Smooth muscle cell (in vitro differentiated cells): ENCODE results near the gene INTS12. TPM values are rescaled to one million over a fixed set of nuclear protein-coding genes. Genes with fewer than 3 reads are reported as not detected.

Source experiments
- DNase-seq: peaks from one replicate; lab custom pipeline; 2025; ENCODE audit not compliant: unreplicated experiment; lab: John Stamatoyannopoulos, UW
- H2AFZ ChIP-seq: fragments of 200-600 bp; sonication (generic); 2 replicates; pipeline ENCODE4 v1.6.0; 2016; ENCODE audit warnings: antibody characterized with exemption, low read depth, mild to moderate bottlenecking
- H3F3A ChIP-seq: fragments of 200-600 bp; sonication (generic); 2 replicates; pipeline ENCODE4 v1.6.0; 2017; ENCODE audit warnings: antibody characterized with exemption, low read depth
- H3K27ac ChIP-seq: fragments of 200-600 bp; sonication (generic); 2 replicates; pipeline ENCODE4 v1.5.1; 2016; ENCODE audit warnings: low read depth, mild to moderate bottlenecking
- H3K27me3 ChIP-seq: fragments of 200-600 bp; sonication (generic); 2 replicates; pipeline ENCODE4 v1.6.1; 2016; ENCODE audit warnings: low read depth, mild to moderate bottlenecking
- H3K36me3 ChIP-seq: fragments of 200-600 bp; sonication (generic); 2 replicates; pipeline ENCODE4 v1.5.1; 2016; ENCODE audit warnings: low read depth
- H3K4me1 ChIP-seq: fragments of 200-600 bp; sonication (generic); 2 replicates; pipeline ENCODE4 v1.5.1; 2016; ENCODE audit warnings: low read depth
- H3K4me2 ChIP-seq: fragments of 200-600 bp; sonication (generic); 2 replicates; pipeline ENCODE4 v1.6.0; 2016; ENCODE audit warnings: mild to moderate bottlenecking
- H3K4me3 ChIP-seq: fragments of 200-600 bp; sonication (generic); 2 replicates; pipeline ENCODE4 v1.5.1; 2016; ENCODE audit warnings: mild to moderate bottlenecking
- H3K79me2 ChIP-seq: fragments of 200-600 bp; sonication (generic); 2 replicates; pipeline ENCODE4 v1.6.0; 2016; ENCODE audit warnings: low read depth, mild to moderate bottlenecking
- H3K9ac ChIP-seq: fragments of 200-600 bp; sonication (generic); 2 replicates; pipeline ENCODE4 v1.6.0; 2016; ENCODE audit warnings: low read depth
- H3K9me3 ChIP-seq: fragments of 200-600 bp; sonication (generic); replicated peaks from 2 replicates; pipeline ENCODE4 v1.5.1; 2016; ENCODE audit warnings: low read depth
- H4K20me1 ChIP-seq: fragments of 200-600 bp; sonication (generic); 2 replicates; pipeline ENCODE4 v1.6.0; 2016; ENCODE audit warnings: low read depth
- WGBS: methylation state at CpG from one replicate; pipeline ENCODE4 v1.1.7; 2016; ENCODE audit warnings: low lambda C conversion rate; 5-methylcytosine and 5-hydroxymethylcytosine counted together
- polyA plus RNA-seq: library from polyadenylated mRNA; unstranded; fragments of >200 nt; fragmentation: Nextera tagmentation; extraction: Ambion mirVana; gene quantifications from 2 replicates; pipeline ENCODE4 v1.2.1, GENCODE V29; 2016
- total RNA-seq: library from RNA; depleted of rRNA; stranded (reverse); fragments of >200 nt; gene quantifications from 2 replicates; pipeline ENCODE4 v1.2.3, GENCODE V29; 2014
- TF ChIP-seq, protein P1 (sequence below): fragments of 200-600 bp; sonication (generic); IDR thresholded peaks from 2 replicates; pipeline ENCODE4 v1.5.1; 2017; ENCODE audit warnings: borderline replicate concordance, mild to moderate bottlenecking, antibody characterized with exemption; ENCODE audit not compliant: insufficient read depth, poor library complexity, severe bottlenecking

Gene INTS12
- total and polyA plus RNA-seq, 2 experiments from 2014 or later, result 23.6 to 29.6 TPM

DNA sequence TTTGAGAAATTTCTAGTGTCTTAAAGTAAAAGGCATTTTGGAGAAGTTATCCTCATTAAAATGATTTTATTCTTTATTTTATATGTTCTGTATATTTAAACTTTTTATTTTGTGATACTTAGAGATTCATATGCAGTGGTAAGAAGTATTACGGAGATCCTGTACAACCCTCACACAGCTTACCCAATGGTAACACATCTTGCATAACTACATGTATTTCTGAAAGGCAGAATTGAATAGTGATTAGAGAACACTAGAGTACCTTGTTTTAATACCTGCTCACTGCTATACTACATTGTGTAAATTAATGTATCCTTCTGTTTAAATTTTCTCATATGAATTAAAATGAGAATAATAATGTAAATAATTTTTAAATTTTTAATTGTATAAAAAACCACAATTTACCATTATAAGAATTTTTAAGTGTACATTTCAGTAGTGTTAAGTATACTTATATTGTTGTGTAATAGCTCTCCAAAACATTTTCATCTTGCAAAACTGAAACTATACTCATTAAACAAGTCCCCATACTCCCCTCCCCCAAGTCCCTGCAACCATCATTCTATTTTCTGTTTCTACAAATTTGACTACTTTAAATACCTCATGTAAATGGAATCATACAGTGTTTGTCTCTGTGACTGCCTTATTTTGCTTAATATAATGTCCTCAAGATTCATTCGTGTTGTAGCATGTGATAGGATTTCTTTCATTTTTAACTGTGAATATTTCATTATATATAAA is 45.4 kb downstream of the INTS12 start:
- Histone ChIP-seq H3K4me3 (no peak overlapping the region), H3K79me2 (no peaks in the 10 kb centered on the region), H4K20me1 (no peaks in the 10 kb centered on the region), H3K27me3 (peaks cover 5% of the 10 kb centered on the region), H3K4me1 (no peaks in the 10 kb centered on the region), H3K4me2 (no peak overlapping the region), H3F3A (no peaks in the 10 kb centered on the region), H3K27ac (no peak overlapping the region), H3K9ac (no peak overlapping the region), H3K9me3 (no peaks in the 10 kb centered on the region), H3K36me3 (no peaks in the 10 kb centered on the region), H2AFZ (no peak overlapping the region)
- 99% methylated on average over 2 of the region's 2 CpGs for WGBS
- TF ChIP-seq, protein P1, sequence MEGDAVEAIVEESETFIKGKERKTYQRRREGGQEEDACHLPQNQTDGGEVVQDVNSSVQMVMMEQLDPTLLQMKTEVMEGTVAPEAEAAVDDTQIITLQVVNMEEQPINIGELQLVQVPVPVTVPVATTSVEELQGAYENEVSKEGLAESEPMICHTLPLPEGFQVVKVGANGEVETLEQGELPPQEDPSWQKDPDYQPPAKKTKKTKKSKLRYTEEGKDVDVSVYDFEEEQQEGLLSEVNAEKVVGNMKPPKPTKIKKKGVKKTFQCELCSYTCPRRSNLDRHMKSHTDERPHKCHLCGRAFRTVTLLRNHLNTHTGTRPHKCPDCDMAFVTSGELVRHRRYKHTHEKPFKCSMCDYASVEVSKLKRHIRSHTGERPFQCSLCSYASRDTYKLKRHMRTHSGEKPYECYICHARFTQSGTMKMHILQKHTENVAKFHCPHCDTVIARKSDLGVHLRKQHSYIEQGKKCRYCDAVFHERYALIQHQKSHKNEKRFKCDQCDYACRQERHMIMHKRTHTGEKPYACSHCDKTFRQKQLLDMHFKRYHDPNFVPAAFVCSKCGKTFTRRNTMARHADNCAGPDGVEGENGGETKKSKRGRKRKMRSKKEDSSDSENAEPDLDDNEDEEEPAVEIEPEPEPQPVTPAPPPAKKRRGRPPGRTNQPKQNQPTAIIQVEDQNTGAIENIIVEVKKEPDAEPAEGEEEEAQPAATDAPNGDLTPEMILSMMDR, result no peak
- no peak for DNase-seq

DNA sequence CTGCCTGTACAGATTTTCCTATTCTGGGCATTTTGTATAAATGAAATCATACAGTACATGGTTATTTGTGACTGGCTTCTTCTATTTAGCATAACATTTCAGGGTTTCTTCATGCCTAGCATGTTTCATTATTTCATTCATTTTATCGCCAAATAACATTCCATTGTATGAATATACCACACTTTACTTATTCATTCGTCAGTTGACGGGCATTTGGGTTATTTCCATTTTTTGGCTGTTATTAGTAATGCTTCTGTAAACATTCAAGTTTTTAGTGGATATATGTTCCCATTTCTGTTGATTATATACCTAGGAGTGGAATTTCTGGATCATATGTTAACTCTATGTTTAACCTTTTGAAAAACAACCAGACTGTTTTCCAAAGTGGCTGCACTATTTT is 47.5 kb downstream of the INTS12 start:
- H3K9me3 ChIP-seq, result no peaks in the 10 kb centered on the region
- TF ChIP-seq, protein P1, result no peak
- WGBS, result 96% methylated on average over 3 of the region's 3 CpGs

DNA sequence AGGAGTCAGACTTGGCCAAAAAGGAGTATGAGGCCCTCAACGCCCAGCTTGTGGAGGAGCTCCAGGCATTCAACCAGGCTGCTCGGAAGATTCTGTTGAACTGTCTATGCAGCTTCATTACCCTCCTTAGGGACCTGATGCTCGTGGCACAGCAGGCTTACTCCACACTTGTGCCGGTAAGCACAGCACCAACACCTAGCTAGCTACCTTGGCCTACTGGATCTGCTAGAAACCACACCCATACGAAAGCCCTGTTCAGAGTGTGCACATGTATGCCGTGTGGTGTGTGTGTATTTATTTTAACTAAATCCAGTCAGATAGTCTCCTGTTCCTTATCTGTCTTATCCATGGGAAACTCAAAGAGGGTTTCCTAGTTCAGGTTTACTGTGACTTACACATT is 49.3 kb downstream of the INTS12 start:
- peaks cover 25% of the 10 kb centered on the region for H3K27me3 ChIP-seq
- H3K9ac ChIP-seq, result no peak overlapping the region
- no peak overlapping the region for H3K27ac ChIP-seq
- no peak for DNase-seq
- H4K20me1 ChIP-seq, result no peaks in the 10 kb centered on the region
- H2AFZ ChIP-seq, result no peak overlapping the region
- H3K36me3 ChIP-seq, result no peaks in the 10 kb centered on the region
- 89% methylated on average over 6 of the region's 6 CpGs for WGBS
- H3K4me3 ChIP-seq, result no peak overlapping the region
- H3K79me2 ChIP-seq, result no peaks in the 10 kb centered on the region
- H3F3A ChIP-seq, result no peaks in the 10 kb centered on the region
- H3K4me1 ChIP-seq, result no peaks in the 10 kb centered on the region
- TF ChIP-seq, protein P1, result no peak
- H3K9me3 ChIP-seq, result no peaks in the 10 kb centered on the region
- H3K4me2 ChIP-seq, result no peak overlapping the region

More for the DNA sequence above, 47.5 kb downstream of the INTS12 start:
- Histone ChIP-seq H3K4me2 (no peak overlapping the region), H3K36me3 (no peaks in the 10 kb centered on the region), H3K9ac (no peak overlapping the region), H3K79me2 (no peaks in the 10 kb centered on the region), H2AFZ (no peak overlapping the region), H3K4me1 (no peaks in the 10 kb centered on the region), H3K27ac (no peak overlapping the region), H4K20me1 (no peaks in the 10 kb centered on the region), H3F3A (no peaks in the 10 kb centered on the region), H3K4me3 (no peak overlapping the region), H3K27me3 (peaks cover 6% of the 10 kb centered on the region)
- no peak for DNase-seq

DNA sequence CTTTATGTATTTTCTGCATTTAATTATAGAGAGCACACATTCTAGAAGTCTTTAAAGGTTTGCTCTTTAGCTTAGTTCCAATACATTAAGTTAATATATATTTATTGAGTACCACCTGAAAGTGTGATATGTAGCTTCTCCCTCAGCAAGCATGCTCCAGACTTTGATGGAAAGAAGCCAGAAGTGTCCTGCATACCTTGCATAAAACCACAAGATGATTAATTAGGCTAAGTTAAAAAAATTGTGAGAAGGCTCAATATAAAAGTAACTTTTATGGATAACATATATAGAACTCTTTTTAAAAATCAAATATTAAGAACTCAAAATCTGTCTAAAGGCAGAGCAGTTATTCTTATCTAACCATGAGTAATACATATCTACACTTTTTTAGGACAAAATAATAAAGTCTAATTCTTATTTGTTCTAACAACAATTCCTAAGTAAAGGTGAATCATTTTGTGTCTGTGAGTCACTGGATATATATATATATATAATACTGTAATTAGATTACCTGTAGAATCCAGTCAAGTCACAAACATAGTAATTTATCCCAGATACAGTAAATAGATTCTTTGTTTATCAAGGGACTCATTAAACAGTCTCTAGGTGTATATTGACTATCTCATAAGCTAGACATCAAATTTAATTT is 51.2 kb downstream of the INTS12 start:
- Histone ChIP-seq H3K27me3 (peaks cover 28% of the 10 kb centered on the region), H3K27ac (no peak overlapping the region), H3K9ac (no peak overlapping the region), H3K4me1 (no peaks in the 10 kb centered on the region), H3K36me3 (no peaks in the 10 kb centered on the region), H3K79me2 (no peaks in the 10 kb centered on the region), H3F3A (no peaks in the 10 kb centered on the region), H3K9me3 (no peaks in the 10 kb centered on the region), H3K4me2 (no peak overlapping the region), H2AFZ (no peak overlapping the region), H4K20me1 (no peaks in the 10 kb centered on the region), H3K4me3 (no peak overlapping the region)
- TF ChIP-seq, protein P1, result no peak
- no peak for DNase-seq
